Fibroblast of lung (primary cell): ENCODE data around the gene AACS. TPM values are rescaled to one million over a fixed set of nuclear protein-coding genes. Genes with fewer than 3 reads are reported as not detected.

ENCODE experiments used
- DNase-seq, 2 donors: peaks; one replicate each; pipeline versions ENCODE4 v3.0.0 to v3.0.0-alpha.2; 2010; ENCODE audit warnings: low read depth in 2 of 2
- H2AFZ ChIP-seq: 2 replicates; pipeline ENCODE4 v1.5.1; 2012; ENCODE audit warnings: low read length, control low read depth, inconsistent platforms
- H3K27ac ChIP-seq: 2 replicates; pipeline ENCODE4 v1.5.1; 2011; ENCODE audit warnings: low read length, control low read depth; ENCODE audit not compliant: insufficient read depth
- H3K27me3 ChIP-seq: 2 replicates; pipeline ENCODE4 v1.5.1; 2011; ENCODE audit warnings: mild to moderate bottlenecking, low read length; ENCODE audit not compliant: control insufficient read depth, insufficient read depth
- H3K36me3 ChIP-seq: 2 replicates; pipeline ENCODE4 v1.5.1; 2011; ENCODE audit warnings: low read length; ENCODE audit not compliant: control insufficient read depth, insufficient read depth
- H3K4me1 ChIP-seq: 2 replicates; pipeline ENCODE4 v1.5.1; 2011; ENCODE audit warnings: low read length; ENCODE audit not compliant: control insufficient read depth, insufficient read depth; ENCODE audit errors: extremely low read depth
- H3K4me2 ChIP-seq: 2 replicates; pipeline ENCODE4 v1.5.1; 2011; ENCODE audit warnings: low read length, control low read depth; ENCODE audit not compliant: insufficient read depth; ENCODE audit errors: extremely low read depth
- H3K4me3 ChIP-seq, 4 experiments: fragments of 200-600 bp in 1 of 4; sonication (generic) in 1 of 4; replicated peaks in 1 of 4; 2 replicates each; pipeline ENCODE4 v1.5.1; 2011 to 2016; ENCODE audit warnings: low read length in 4 of 4, low read depth in 3 of 4, mild to moderate bottlenecking in 3 of 4, control low read depth in 2 of 4, inconsistent platforms in 1 of 4, mixed read lengths in 1 of 4; ENCODE audit not compliant: insufficient read depth in 1 of 4; ENCODE audit errors: control extremely low read depth in 1 of 4
- H3K79me2 ChIP-seq: 2 replicates; pipeline ENCODE4 v1.5.1; 2012; ENCODE audit warnings: mild to moderate bottlenecking, low read length, inconsistent platforms; ENCODE audit not compliant: control insufficient read depth, insufficient read depth
- H3K9ac ChIP-seq: 2 replicates; pipeline ENCODE4 v1.5.1; 2011; ENCODE audit warnings: mild to moderate bottlenecking, low read length, control low read depth; ENCODE audit not compliant: insufficient read depth
- H3K9me3 ChIP-seq: 2 replicates; pipeline ENCODE4 v1.5.1; 2012; ENCODE audit warnings: low read depth, low read length; ENCODE audit not compliant: control insufficient read depth, insufficient read depth
- H4K20me1 ChIP-seq: 2 replicates; pipeline ENCODE4 v1.5.1; 2011; ENCODE audit warnings: low read length; ENCODE audit not compliant: control insufficient read depth, insufficient read depth; ENCODE audit errors: extremely low read depth
- CTCF ChIP-seq, 2 donors: IDR thresholded peaks in 1 of 2; conservative IDR thresholded peaks in 1 of 2; 1 replicate in 1 of 2; 2 replicates in 1 of 2; pipeline ENCODE4 v1.5.1; 2011 to 2012; ENCODE audit warnings: low read length in 2 of 2, control low read depth in 1 of 2, inconsistent platforms in 1 of 2, low read depth in 1 of 2, mild to moderate bottlenecking in 1 of 2
- EZH2 ChIP-seq: IDR thresholded peaks from 2 replicates; pipeline ENCODE4 v1.5.1; 2012; ENCODE audit warnings: low read length, control low read depth, mild to moderate bottlenecking; ENCODE audit errors: missing control alignments
- polyA plus RNA-seq, 2 donors: library from polyadenylated mRNA; depleted of rRNA in 1 of 2; stranded (reverse) in 1 of 2; unstranded in 1 of 2; fragments of >200 nt; gene quantifications; 2 replicates each; pipeline ENCODE4 v1.2.1, GENCODE V29; 2011 to 2012; ENCODE audit warnings: missing spikeins in 1 of 2
- total RNA-seq: library from RNA; depleted of rRNA; stranded (reverse); fragments of >200 nt; gene quantifications from 2 replicates; pipeline ENCODE4 v1.2.1, GENCODE V29; 2014

AACS gene
- total and polyA plus RNA-seq, 2 donors (not counting 1 experiment from before 2014, with no cell fraction given), result 24.7 to 31.5 TPM

GRCh38 chr12:125092872-125093680 is 27.8 kb downstream of the AACS start:
- DNase-seq, result peak; percentile 59 to 61
- Histone ChIP-seq H4K20me1 (no peaks in the 10 kb centered on the region), H2AFZ (no peak overlapping the region), H3K4me3 (no peak overlapping the region), H3K36me3 (peaks cover 15% of the 10 kb centered on the region), H3K27me3 (no peaks in the 10 kb centered on the region), H3K27ac (peak overlapping the region; percentile 47), H3K9me3 (no peaks in the 10 kb centered on the region), H3K9ac (no peak overlapping the region), H3K4me1 (peaks cover 6% of the 10 kb centered on the region), H3K79me2 (no peaks in the 10 kb centered on the region), H3K4me2 (peak overlapping the region; percentile 51)
- TF ChIP-seq EZH2 (no peak), CTCF (conservative IDR thresholded peaks at IDR 0.05 in 1 of 2, IDR thresholded peaks at IDR 0.05 in 1 of 2; ENCODE audit: low read depth in 1 of 2, low read length in 2 of 2) (no peak)

- H3K9ac ChIP-seq, result no peak overlapping the region
- peaks cover 11% of the 10 kb centered on the region for H3K36me3 ChIP-seq
- peaks cover 6% of the 10 kb centered on the region for H3K4me1 ChIP-seq
- H2AFZ ChIP-seq, result no peak overlapping the region
- TF ChIP-seq CTCF (conservative IDR thresholded peaks at IDR 0.05 in 1 of 2, IDR thresholded peaks at IDR 0.05 in 1 of 2; ENCODE audit: low read depth in 1 of 2, low read length in 2 of 2), result no peak
- no peak for TF ChIP-seq EZH2
- no peaks in the 10 kb centered on the region for H4K20me1 ChIP-seq
- peak overlapping the region; percentile 47 for H3K27ac ChIP-seq
- no peaks in the 10 kb centered on the region for H3K79me2 ChIP-seq
- no peaks in the 10 kb centered on the region for H3K9me3 ChIP-seq
- H3K4me3 ChIP-seq, result no peak overlapping the region
- H3K4me2 ChIP-seq, result no peak overlapping the region
- DNase-seq, result no peak
- H3K27me3 ChIP-seq, result no peaks in the 10 kb centered on the region
Measured at GRCh38 chr12:125093681-125094330, 28.6 kb downstream of the AACS start.

DNA sequence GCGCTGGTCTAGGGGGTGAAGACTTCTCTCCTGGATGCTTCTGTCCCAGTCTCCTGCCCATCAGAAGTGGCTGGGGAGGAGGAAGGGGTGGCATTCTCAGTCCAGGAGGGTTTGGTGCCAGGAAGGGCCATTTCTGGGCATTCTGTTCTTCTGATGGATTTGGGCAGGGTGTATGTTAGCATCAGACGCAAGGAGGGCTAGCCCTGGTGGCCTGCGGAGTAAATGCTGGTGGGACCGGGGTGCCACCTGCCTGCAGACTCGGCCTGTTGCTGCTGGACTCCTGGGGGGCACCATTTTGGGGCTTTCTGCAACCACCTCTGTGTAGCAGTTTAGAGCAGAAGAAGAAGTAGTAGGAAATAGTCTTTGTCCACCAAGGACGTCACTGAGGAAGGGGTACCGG is 31.7 kb downstream of the AACS start:
- no peaks in the 10 kb centered on the region for H3K79me2 ChIP-seq
- no peaks in the 10 kb centered on the region for H3K27me3 ChIP-seq
- no peak for DNase-seq
- peaks cover 6% of the 10 kb centered on the region for H3K4me1 ChIP-seq
- no peaks in the 10 kb centered on the region for H4K20me1 ChIP-seq
- no peak overlapping the region for H3K4me2 ChIP-seq
- no peak overlapping the region for H2AFZ ChIP-seq
- H3K9ac ChIP-seq, result no peak overlapping the region
- H3K36me3 ChIP-seq, result peaks cover 8% of the 10 kb centered on the region
- TF ChIP-seq CTCF (conservative IDR thresholded peaks at IDR 0.05 in 1 of 2, IDR thresholded peaks at IDR 0.05 in 1 of 2; ENCODE audit: low read depth in 1 of 2, low read length in 2 of 2), result no peak
- no peak for TF ChIP-seq EZH2
- H3K4me3 ChIP-seq, result no peak overlapping the region
- H3K9me3 ChIP-seq, result no peaks in the 10 kb centered on the region
- no peak overlapping the region for H3K27ac ChIP-seq
